ENCODE measurements around the gene FOSB. TPM values are rescaled to one million over a fixed set of nuclear protein-coding genes. Genes with fewer than 3 reads are reported as not detected.

FOSB gene
- total and polyA plus RNA-seq, 11 donors, result 0.23 to 107 (median 1.1) TPM

GRCh38 chr19:45437328-45437727 is 30.5 kb upstream of the FOSB start:
- H3K27ac ChIP-seq, result no peak overlapping the region
- ATAC-seq (no peak), DNase-seq (no peak)
- WGBS, 4 donors, result 88 to 91% (median 90%) methylated on average over 3 of the region's 3 CpGs
- H3K27me3 ChIP-seq, result no peaks in the 10 kb centered on the region
- no peak overlapping the region for H3K4me3 ChIP-seq
- H3K4me1 ChIP-seq, result peaks cover 0 to 18% (median 9%) of the 10 kb centered on the region in 12 donors
- intact Hi-C loops (cut with DNase I), result loop anchor here in 5 of 10 donors (10.0 kb wide), 2 partner anchors 127 to 207 kb away; no protein-coding TSS in a partner anchor
- H3K36me3 ChIP-seq, result no peaks in the 10 kb centered on the region
- no peaks in the 10 kb centered on the region for H3K9me3 ChIP-seq
- TF ChIP-seq POLR2A (IDR thresholded peaks at IDR 0.05), result no peak
- no peak for TF ChIP-seq CTCF (IDR thresholded peaks at IDR 0.05)

GRCh38 chr19:45439190-45439568 is 28.6 kb upstream of the FOSB start:
- TF ChIP-seq POLR2A (IDR thresholded peaks at IDR 0.05) (no peak), CTCF (IDR thresholded peaks at IDR 0.05) (no peak)
- DNase-seq (no peak), ATAC-seq (no peak)
- Histone ChIP-seq H3K36me3 (no peaks in the 10 kb centered on the region), H3K4me1 (peaks cover 0 to 34% (median 18%) of the 10 kb centered on the region in 12 donors), H3K9me3 (no peaks in the 10 kb centered on the region), H3K27ac (peak overlapping the region in 11 of 12 donors; percentile 89 to 98 (median 95)), H3K27me3 (no peaks in the 10 kb centered on the region), H3K4me3 (peak overlapping the region; percentile 57 to 88 (median 69))
- 31 to 36% (median 35%) methylated on average over 10 of the region's 10 CpGs for WGBS, 4 donors
- intact Hi-C loops (cut with DNase I), result loop anchor here (1.0 to 10.0 kb wide), 7 partner anchors 11 to 206 kb away; no protein-coding TSS in a partner anchor

GRCh38 chr19:45439569-45440258 is 28.1 kb upstream of the FOSB start:
- intact Hi-C loops (cut with DNase I), result loop anchor here (1.0 to 10.0 kb wide), 7 partner anchors 11 to 205 kb away; no protein-coding TSS in a partner anchor
- 0 to 1% (median 1%) methylated on average over 41 to 78 of the region's 78 CpGs for WGBS, 4 donors
- no peaks in the 10 kb centered on the region for H3K36me3 ChIP-seq
- DNase-seq (peak; percentile 89 to 94 (median 92)), ATAC-seq (peak; percentile 52 to 84 (median 67))
- no peaks in the 10 kb centered on the region for H3K27me3 ChIP-seq
- TF ChIP-seq POLR2A (IDR thresholded peaks at IDR 0.05) (peak in 1 of 2 donors; percentile 52), CTCF (IDR thresholded peaks at IDR 0.05) (peak; percentile 97 to 100 (median 100))
- peak overlapping the region; percentile 57 to 88 (median 69) for H3K4me3 ChIP-seq
- peak overlapping the region; percentile 54 to 98 (median 95) for H3K27ac ChIP-seq
- H3K4me1 ChIP-seq, result peaks cover 0 to 39% (median 22%) of the 10 kb centered on the region in 12 donors
- no peaks in the 10 kb centered on the region for H3K9me3 ChIP-seq

- intact Hi-C loops (cut with DNase I), result no loop called here
Measured at GRCh38 chr19:45440259-45440638, 27.5 kb upstream of the FOSB start.

More at GRCh38 chr19:45440259-45440638, 27.5 kb upstream of the FOSB start:
- peak overlapping the region; percentile 54 to 98 (median 95) for H3K27ac ChIP-seq
- TF ChIP-seq POLR2A (IDR thresholded peaks at IDR 0.05) (no peak), CTCF (IDR thresholded peaks at IDR 0.05) (no peak)
- ATAC-seq, result no peak
- H3K27me3 ChIP-seq, result no peaks in the 10 kb centered on the region
- peaks cover 0 to 44% (median 24%) of the 10 kb centered on the region in 12 donors for H3K4me1 ChIP-seq
- DNase-seq, result no peak
- no peaks in the 10 kb centered on the region for H3K9me3 ChIP-seq
- 45 to 52% (median 51%) methylated on average over 9 of the region's 9 CpGs for WGBS, 4 donors
- peak overlapping the region; percentile 57 to 88 (median 69) for H3K4me3 ChIP-seq
- H3K36me3 ChIP-seq, result no peaks in the 10 kb centered on the region
